Ishikawa (cell line): ENCODE measurements around the gene PLAAT3.

ENCODE experiments used
- RAD21 ChIP-seq: IDR thresholded peaks from 2 replicates; pipeline ENCODE4 v1.6.1; 2012; ENCODE audit warnings: low read depth
- TF ChIP-seq, protein P1 (sequence below): IDR thresholded peaks from 2 replicates; pipeline ENCODE4 v1.6.1; 2012; ENCODE audit warnings: low read depth, mild to moderate bottlenecking

DNA sequence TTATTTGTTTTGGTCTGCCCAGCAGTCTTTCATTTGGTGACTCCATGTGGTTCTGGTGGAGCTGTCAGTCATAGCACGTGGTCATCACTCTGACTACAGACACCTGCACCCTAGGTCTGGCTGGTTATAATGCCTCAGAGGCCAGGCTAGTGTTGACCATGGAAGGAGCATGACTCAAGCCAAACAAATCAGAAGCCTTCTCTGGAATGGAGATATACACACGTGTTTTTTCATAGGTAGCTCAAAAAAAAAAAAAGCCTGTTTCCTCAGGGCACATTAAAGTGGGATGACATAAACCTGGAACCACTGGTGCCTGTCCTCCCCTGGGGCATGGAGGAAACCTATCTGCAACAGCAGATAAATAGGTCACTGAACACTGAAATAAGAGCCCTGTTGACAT is 8.1 kb upstream of the PLAAT3 start:
- no peak for TF ChIP-seq RAD21
- TF ChIP-seq, protein P1, sequence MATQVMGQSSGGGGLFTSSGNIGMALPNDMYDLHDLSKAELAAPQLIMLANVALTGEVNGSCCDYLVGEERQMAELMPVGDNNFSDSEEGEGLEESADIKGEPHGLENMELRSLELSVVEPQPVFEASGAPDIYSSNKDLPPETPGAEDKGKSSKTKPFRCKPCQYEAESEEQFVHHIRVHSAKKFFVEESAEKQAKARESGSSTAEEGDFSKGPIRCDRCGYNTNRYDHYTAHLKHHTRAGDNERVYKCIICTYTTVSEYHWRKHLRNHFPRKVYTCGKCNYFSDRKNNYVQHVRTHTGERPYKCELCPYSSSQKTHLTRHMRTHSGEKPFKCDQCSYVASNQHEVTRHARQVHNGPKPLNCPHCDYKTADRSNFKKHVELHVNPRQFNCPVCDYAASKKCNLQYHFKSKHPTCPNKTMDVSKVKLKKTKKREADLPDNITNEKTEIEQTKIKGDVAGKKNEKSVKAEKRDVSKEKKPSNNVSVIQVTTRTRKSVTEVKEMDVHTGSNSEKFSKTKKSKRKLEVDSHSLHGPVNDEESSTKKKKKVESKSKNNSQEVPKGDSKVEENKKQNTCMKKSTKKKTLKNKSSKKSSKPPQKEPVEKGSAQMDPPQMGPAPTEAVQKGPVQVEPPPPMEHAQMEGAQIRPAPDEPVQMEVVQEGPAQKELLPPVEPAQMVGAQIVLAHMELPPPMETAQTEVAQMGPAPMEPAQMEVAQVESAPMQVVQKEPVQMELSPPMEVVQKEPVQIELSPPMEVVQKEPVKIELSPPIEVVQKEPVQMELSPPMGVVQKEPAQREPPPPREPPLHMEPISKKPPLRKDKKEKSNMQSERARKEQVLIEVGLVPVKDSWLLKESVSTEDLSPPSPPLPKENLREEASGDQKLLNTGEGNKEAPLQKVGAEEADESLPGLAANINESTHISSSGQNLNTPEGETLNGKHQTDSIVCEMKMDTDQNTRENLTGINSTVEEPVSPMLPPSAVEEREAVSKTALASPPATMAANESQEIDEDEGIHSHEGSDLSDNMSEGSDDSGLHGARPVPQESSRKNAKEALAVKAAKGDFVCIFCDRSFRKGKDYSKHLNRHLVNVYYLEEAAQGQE: no peak
